ENCODE measurements around the gene CELF5. TPM values are rescaled to one million over a fixed set of nuclear protein-coding genes. Genes with fewer than 3 reads are reported as not detected.
"Not testable (repeated sequence)": the region's sequence is repeated elsewhere in the genome, so short reads cannot be mapped to it uniquely, and the experiment has no call there.

The CELF5 gene
- polyA plus RNA-seq, 2 donors = 0.06 to 0.16 TPM

GRCh38 chr19:3333662-3334061, 109.2 kb downstream of the CELF5 start:
- no peaks in the 10 kb centered on the region for H3K27me3 ChIP-seq (ENCODE audit: control insufficient read depth in 1 of 2, insufficient read depth in 2 of 2, low read length in 2 of 2)
- no peaks in the 10 kb centered on the region for H3K9me3 ChIP-seq (ENCODE audit: control insufficient read depth in 2 of 2, insufficient read depth in 1 of 2, low read depth in 1 of 2, low read length in 1 of 2)
- H3K4me1 ChIP-seq (ENCODE audit: control insufficient read depth in 2 of 2, insufficient read depth in 2 of 2, low read length in 1 of 2) = peaks cover 10 to 22% of the 10 kb centered on the region in 2 donors
- WGBS, 2 donors = 81% methylated on average over 8 of the region's 8 CpGs
- H3K27ac ChIP-seq (ENCODE audit: low read depth in 2 of 2, low read length in 1 of 2) = peak overlapping the region; percentile 22 to 43
- no peaks in the 10 kb centered on the region for H3K36me3 ChIP-seq (ENCODE audit: control insufficient read depth in 2 of 2, insufficient read depth in 2 of 2, low read length in 1 of 2)
- H3K4me3 ChIP-seq (ENCODE audit: low read depth in 1 of 2, low read length in 2 of 2) = no peak overlapping the region

- H3K4me1 ChIP-seq (ENCODE audit: control insufficient read depth in 2 of 2, insufficient read depth in 2 of 2, low read length in 1 of 2) = peaks cover 13 to 25% of the 10 kb centered on the region in 2 donors
Observed at GRCh38 chr19:3334749-3335430, 110.4 kb downstream of the CELF5 start.

GRCh38 chr19:3335431-3336350, 111.2 kb downstream of the CELF5 start:
- H3K9me3 ChIP-seq (ENCODE audit: control insufficient read depth in 2 of 2, insufficient read depth in 1 of 2, low read depth in 1 of 2, low read length in 1 of 2) = no peaks in the 10 kb centered on the region
- H3K4me3 ChIP-seq (ENCODE audit: low read depth in 1 of 2, low read length in 2 of 2) = no peak overlapping the region
- H3K27ac ChIP-seq (ENCODE audit: low read depth in 2 of 2, low read length in 1 of 2) = peak overlapping the region; percentile 72 to 88
- WGBS, 2 donors = 71 to 73% methylated on average over 15 of the region's 15 CpGs
- no peaks in the 10 kb centered on the region for H3K36me3 ChIP-seq (ENCODE audit: control insufficient read depth in 2 of 2, insufficient read depth in 2 of 2, low read length in 1 of 2)
- H3K27me3 ChIP-seq (ENCODE audit: control insufficient read depth in 1 of 2, insufficient read depth in 2 of 2, low read length in 2 of 2) = no peaks in the 10 kb centered on the region
- H3K4me1 ChIP-seq (ENCODE audit: control insufficient read depth in 2 of 2, insufficient read depth in 2 of 2, low read length in 1 of 2) = peaks cover 13 to 25% of the 10 kb centered on the region in 2 donors

More at GRCh38 chr19:3334749-3335430, 110.4 kb downstream of the CELF5 start:
- H3K4me3 ChIP-seq (ENCODE audit: low read depth in 1 of 2, low read length in 2 of 2); H3K27me3 ChIP-seq (ENCODE audit: control insufficient read depth in 1 of 2, insufficient read depth in 2 of 2, low read length in 2 of 2); H3K36me3 ChIP-seq (ENCODE audit: control insufficient read depth in 2 of 2, insufficient read depth in 2 of 2, low read length in 1 of 2); H3K9me3 ChIP-seq (ENCODE audit: control insufficient read depth in 2 of 2, insufficient read depth in 1 of 2, low read depth in 1 of 2, low read length in 1 of 2): not testable (repeated sequence)
- peak overlapping the region; percentile 72 to 88 for H3K27ac ChIP-seq (ENCODE audit: low read depth in 2 of 2, low read length in 1 of 2)
- 72 to 73% methylated on average over 8 of the region's 8 CpGs for WGBS, 2 donors

GRCh38 chr19:3336351-3336679, 111.9 kb downstream of the CELF5 start:
- no peaks in the 10 kb centered on the region for H3K9me3 ChIP-seq (ENCODE audit: control insufficient read depth in 2 of 2, insufficient read depth in 1 of 2, low read depth in 1 of 2, low read length in 1 of 2)
- peak overlapping the region; percentile 88 to 96 for H3K27ac ChIP-seq (ENCODE audit: low read depth in 2 of 2, low read length in 1 of 2)
- H3K4me1 ChIP-seq (ENCODE audit: control insufficient read depth in 2 of 2, insufficient read depth in 2 of 2, low read length in 1 of 2) = peaks cover 13 to 25% of the 10 kb centered on the region in 2 donors
- WGBS, 2 donors = 27 to 34% methylated on average over 5 of the region's 5 CpGs
- no peaks in the 10 kb centered on the region for H3K36me3 ChIP-seq (ENCODE audit: control insufficient read depth in 2 of 2, insufficient read depth in 2 of 2, low read length in 1 of 2)
- no peaks in the 10 kb centered on the region for H3K27me3 ChIP-seq (ENCODE audit: control insufficient read depth in 1 of 2, insufficient read depth in 2 of 2, low read length in 2 of 2)
- no peak overlapping the region for H3K4me3 ChIP-seq (ENCODE audit: low read depth in 1 of 2, low read length in 2 of 2)

- Histone ChIP-seq H3K27me3 (ENCODE audit: control insufficient read depth in 1 of 2, insufficient read depth in 2 of 2, low read length in 2 of 2) (no peaks in the 10 kb centered on the region), H3K27ac (ENCODE audit: low read depth in 2 of 2, low read length in 1 of 2) (peak overlapping the region; percentile 88 to 96), H3K36me3 (ENCODE audit: control insufficient read depth in 2 of 2, insufficient read depth in 2 of 2, low read length in 1 of 2) (no peaks in the 10 kb centered on the region), H3K9me3 (ENCODE audit: control insufficient read depth in 2 of 2, insufficient read depth in 1 of 2, low read depth in 1 of 2, low read length in 1 of 2) (no peaks in the 10 kb centered on the region), H3K4me1 (ENCODE audit: control insufficient read depth in 2 of 2, insufficient read depth in 2 of 2, low read length in 1 of 2) (peaks cover 13 to 25% of the 10 kb centered on the region in 2 donors), H3K4me3 (ENCODE audit: low read depth in 1 of 2, low read length in 2 of 2) (no peak overlapping the region)
- WGBS, 2 donors = 23 to 30% methylated on average over 21 to 22 of the region's 22 CpGs
Observed at GRCh38 chr19:3336680-3337523, 112.4 kb downstream of the CELF5 start.

DNA sequence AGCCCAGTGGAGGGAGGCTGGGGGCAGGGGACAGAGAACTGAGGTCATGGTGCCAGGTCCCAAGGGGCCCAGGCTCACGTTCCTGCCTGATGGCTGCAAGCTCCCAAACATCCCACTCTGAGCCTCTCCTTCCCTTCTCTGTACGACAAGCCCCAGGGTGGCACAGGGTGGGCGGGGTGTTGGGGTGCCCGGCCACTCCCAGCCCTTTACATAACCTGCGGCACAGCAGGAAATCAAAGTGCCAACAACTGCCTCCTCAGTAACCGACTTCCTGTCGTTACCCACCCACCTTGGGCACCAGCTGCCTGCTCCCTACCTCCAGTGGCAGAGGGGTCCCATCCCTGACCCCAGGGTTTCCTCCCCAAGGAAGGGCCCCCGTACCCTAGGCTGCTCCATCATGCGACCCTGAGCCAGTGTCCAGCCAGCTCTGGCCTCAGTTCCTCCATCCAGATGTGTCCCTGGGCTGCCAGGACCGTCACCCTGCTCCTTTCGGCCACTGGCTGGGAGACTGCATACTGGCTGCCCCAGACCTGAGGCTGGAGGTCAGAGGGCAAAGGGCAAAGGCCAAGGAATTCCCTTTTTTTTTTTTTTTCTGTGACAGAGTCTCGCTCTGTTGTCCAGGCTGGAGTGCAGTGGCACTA, 114.2 kb downstream of the CELF5 start:
- Histone ChIP-seq H3K4me1 (ENCODE audit: control insufficient read depth in 2 of 2, insufficient read depth in 2 of 2, low read length in 1 of 2) (peaks cover 13 to 25% of the 10 kb centered on the region in 2 donors), H3K9me3 (ENCODE audit: control insufficient read depth in 2 of 2, insufficient read depth in 1 of 2, low read depth in 1 of 2, low read length in 1 of 2) (no peaks in the 10 kb centered on the region), H3K27me3 (ENCODE audit: control insufficient read depth in 1 of 2, insufficient read depth in 2 of 2, low read length in 2 of 2) (no peaks in the 10 kb centered on the region), H3K4me3 (ENCODE audit: low read depth in 1 of 2, low read length in 2 of 2) (no peak overlapping the region), H3K36me3 (ENCODE audit: control insufficient read depth in 2 of 2, insufficient read depth in 2 of 2, low read length in 1 of 2) (no peaks in the 10 kb centered on the region), H3K27ac (ENCODE audit: low read depth in 2 of 2, low read length in 1 of 2) (peak overlapping the region; percentile 84 to 88)
- WGBS, 2 donors = 23 to 26% methylated on average over 12 of the region's 12 CpGs

GRCh38 chr19:3340340-3340739, 115.9 kb downstream of the CELF5 start:
- H3K27ac ChIP-seq (ENCODE audit: low read depth in 2 of 2, low read length in 1 of 2) = no peak overlapping the region
- H3K36me3 ChIP-seq (ENCODE audit: control insufficient read depth in 2 of 2, insufficient read depth in 2 of 2, low read length in 1 of 2) = no peaks in the 10 kb centered on the region
- 77 to 79% methylated on average over 11 of the region's 11 CpGs for WGBS, 2 donors
- H3K4me1 ChIP-seq (ENCODE audit: control insufficient read depth in 2 of 2, insufficient read depth in 2 of 2, low read length in 1 of 2) = peaks cover 13 to 30% of the 10 kb centered on the region in 2 donors
- H3K9me3 ChIP-seq (ENCODE audit: control insufficient read depth in 2 of 2, insufficient read depth in 1 of 2, low read depth in 1 of 2, low read length in 1 of 2) = no peaks in the 10 kb centered on the region
- H3K4me3 ChIP-seq (ENCODE audit: low read depth in 1 of 2, low read length in 2 of 2) = no peak overlapping the region
- no peaks in the 10 kb centered on the region for H3K27me3 ChIP-seq (ENCODE audit: control insufficient read depth in 1 of 2, insufficient read depth in 2 of 2, low read length in 2 of 2)

DNA sequence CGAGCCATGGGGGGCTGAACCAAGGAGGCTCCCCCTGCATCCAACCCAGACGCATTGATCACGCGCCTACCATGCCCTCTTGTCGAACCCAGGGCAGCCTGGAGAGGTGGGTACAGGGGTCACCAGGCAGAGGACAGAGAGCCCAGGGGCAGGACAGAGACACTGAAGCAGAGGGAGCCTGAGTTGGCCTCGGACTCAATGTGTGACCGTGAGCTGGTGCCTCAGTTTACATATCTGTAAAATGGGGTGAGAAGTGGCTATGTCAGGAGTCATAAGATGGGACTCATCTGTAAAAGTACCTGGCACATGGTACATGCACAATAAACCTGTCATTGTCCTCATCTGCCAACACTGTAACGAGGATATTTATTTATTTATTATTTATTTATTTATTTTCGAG, 117.8 kb downstream of the CELF5 start:
- 90% methylated on average over 9 of the region's 9 CpGs for WGBS, 2 donors
- no peaks in the 10 kb centered on the region for H3K36me3 ChIP-seq (ENCODE audit: control insufficient read depth in 2 of 2, insufficient read depth in 2 of 2, low read length in 1 of 2)
- H3K4me1 ChIP-seq (ENCODE audit: control insufficient read depth in 2 of 2, insufficient read depth in 2 of 2, low read length in 1 of 2) = peaks cover 10 to 21% of the 10 kb centered on the region in 2 donors
- no peak overlapping the region for H3K4me3 ChIP-seq (ENCODE audit: low read depth in 1 of 2, low read length in 2 of 2)
- no peak overlapping the region for H3K27ac ChIP-seq (ENCODE audit: low read depth in 2 of 2, low read length in 1 of 2)
- no peaks in the 10 kb centered on the region for H3K9me3 ChIP-seq (ENCODE audit: control insufficient read depth in 2 of 2, insufficient read depth in 1 of 2, low read depth in 1 of 2, low read length in 1 of 2)
- no peaks in the 10 kb centered on the region for H3K27me3 ChIP-seq (ENCODE audit: control insufficient read depth in 1 of 2, insufficient read depth in 2 of 2, low read length in 2 of 2)

DNA sequence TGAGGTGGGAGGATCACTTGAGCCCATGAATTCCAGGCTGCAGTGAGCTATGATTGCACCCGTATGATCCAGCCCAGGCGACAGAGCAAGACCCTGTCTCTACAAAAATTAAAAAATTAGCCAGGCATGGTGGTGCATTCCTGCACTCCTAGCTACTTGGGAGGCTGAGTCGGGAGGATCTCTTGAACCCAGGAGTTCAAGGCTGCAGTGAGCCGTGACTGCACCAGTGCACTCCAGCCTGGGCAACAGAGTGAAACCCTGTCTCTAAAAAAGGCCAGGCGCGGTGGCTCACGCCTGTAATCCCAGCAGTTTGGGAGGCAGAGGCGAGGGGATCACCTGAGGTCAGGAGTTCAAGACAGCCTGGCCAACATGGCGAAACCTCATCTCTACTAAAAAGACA, 118.5 kb downstream of the CELF5 start:
- WGBS, 2 donors = 81 to 88% methylated on average over 9 of the region's 9 CpGs
- peaks cover 7 to 17% of the 10 kb centered on the region in 2 donors for H3K4me1 ChIP-seq (ENCODE audit: control insufficient read depth in 2 of 2, insufficient read depth in 2 of 2, low read length in 1 of 2)
- not testable (repeated sequence) for H3K9me3 ChIP-seq (ENCODE audit: control insufficient read depth in 2 of 2, insufficient read depth in 1 of 2, low read depth in 1 of 2, low read length in 1 of 2); H3K27me3 ChIP-seq (ENCODE audit: control insufficient read depth in 1 of 2, insufficient read depth in 2 of 2, low read length in 2 of 2); H3K4me3 ChIP-seq (ENCODE audit: low read depth in 1 of 2, low read length in 2 of 2); H3K36me3 ChIP-seq (ENCODE audit: control insufficient read depth in 2 of 2, insufficient read depth in 2 of 2, low read length in 1 of 2)
- peak overlapping the region; percentile 44 to 86 for H3K27ac ChIP-seq (ENCODE audit: low read depth in 2 of 2, low read length in 1 of 2)

All from esophagus (tissue), 2 donors.